ENCODE results near the gene ILDR2.
"Not testable (repeated sequence)": the region's sequence is repeated elsewhere in the genome, so short reads cannot be mapped to it uniquely, and the experiment has no call there.

The ILDR2 gene

DNA sequence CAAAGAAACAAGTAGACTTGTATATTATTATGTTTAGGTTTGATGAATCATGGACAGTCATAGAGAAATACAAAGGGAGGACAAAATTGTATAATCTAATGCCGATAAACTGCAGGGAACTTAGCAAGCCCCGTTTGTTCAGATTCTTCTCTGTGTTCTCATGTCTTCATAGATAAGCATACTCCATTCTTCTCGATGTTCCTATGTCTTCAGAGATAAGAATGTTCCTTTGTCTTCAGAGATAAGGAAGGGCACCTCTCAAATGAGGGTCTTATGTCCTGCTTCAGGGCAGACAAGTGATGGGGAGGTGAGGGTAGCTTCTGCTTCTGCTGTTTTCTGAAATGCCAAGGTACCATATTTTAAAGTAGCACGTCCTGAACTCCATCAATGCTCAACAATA is 79.6 kb downstream of the ILDR2 start:
- no peak for DNase-seq (ENCODE audit: low read depth in 2 of 2, low spot score in 1 of 2)

DNA sequence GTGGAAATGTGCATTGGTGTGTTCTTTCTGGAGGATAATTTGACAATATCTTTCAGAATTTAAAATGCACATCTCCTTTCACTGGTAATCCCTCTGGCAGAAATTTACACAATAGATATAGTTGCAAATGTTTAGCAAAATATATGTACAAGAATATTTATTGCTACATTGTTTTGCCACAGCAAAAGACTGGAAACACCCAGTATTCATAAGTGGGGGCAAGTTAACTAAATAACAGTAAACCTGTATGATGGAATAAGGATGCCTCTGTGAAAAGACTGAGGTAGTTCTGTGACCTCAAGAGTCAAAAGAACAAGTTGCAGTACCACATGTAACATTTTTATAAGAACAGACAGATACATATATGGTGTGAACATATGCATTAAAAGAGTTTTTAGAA is 85.6 kb downstream of the ILDR2 start:
- no peak for DNase-seq (ENCODE audit: low read depth in 2 of 2, low spot score in 1 of 2)

DNA sequence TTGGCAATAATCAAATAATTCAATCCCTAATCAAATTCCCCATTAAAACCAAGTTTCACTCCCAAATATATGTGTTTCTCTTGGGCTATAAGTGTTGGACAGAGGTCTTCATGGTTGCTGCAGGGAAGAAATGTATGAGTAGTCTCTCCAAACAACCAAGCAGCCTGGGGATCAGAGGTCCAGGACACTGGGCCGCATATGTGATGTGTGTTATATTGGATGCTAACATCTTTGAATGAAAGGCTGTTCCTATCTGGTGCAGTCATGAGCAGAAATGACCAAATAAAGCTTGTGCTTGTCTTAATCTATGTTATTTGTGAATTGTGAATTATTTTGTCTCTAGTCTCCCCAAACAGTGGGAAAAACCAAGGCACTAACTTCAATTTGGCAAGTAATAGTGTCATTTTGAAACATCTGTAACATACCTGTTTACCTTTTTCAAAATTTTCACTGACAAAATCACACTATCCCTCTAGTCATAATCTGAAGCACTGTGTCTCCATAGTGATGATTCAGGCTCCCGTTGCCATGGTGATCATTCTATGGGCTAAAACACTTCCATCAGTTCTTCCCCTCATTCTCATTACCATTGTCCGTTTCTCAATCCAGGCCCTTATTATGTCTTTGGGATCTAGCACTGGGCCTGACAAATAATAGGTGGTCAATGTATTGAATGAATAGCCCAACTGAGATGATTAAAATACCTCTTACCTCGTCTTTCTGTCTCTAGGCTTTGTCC is 86.8 kb downstream of the ILDR2 start:
- DNase-seq (ENCODE audit: low read depth in 2 of 2, low spot score in 1 of 2) = no peak

DNA sequence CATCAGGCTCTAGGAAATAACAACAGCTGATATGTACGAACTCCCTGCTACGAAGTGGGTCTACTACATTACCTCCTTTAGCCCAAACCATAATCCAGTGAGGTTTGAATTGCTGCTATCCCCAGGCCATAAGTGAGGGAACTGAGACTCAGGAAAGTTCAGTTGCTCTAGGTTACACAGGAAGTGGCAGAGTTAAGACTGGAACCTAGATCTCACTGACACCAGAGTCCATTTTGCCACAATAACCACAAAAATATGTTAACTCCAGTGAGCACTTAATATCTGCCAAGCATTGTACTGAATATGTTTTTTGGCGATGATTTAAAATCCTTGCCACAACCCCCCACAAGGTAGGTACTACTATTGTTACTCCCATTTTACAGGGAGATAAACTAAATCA is 90.4 kb downstream of the ILDR2 start:
- DNase-seq (ENCODE audit: low read depth in 2 of 2, low spot score in 1 of 2) = no peak

DNA sequence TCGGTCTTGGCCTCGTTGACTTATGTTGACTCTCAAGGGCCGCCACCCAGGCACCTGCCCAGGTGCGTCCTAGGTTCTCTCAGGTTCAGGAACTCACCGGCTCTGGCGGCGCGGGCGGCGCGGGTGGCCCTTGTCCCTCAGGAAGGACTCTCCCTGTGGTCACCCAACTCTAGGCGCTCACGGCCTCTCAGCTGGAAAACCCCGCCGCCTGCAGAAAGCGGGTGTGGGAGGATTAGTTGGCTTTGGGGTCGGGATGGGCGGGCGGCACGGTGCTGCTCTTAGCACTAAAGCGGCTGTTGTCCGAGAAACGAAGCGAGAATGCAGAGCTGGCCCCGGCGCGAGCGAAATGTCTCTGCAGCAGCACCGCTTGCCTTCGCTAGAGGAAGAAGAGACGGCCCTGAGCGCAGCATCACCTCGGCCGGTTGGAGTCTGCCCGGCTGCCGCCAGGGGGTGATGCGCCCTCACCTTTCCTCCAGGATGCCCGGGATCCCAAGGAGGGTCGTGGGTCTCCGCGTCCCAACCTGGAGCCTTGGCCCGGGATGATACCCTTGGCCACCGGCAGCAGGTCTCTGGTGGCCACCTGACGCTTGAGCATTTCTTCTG is 91.2 kb downstream of the ILDR2 start:
- no peak for DNase-seq (ENCODE audit: low read depth in 2 of 2, low spot score in 1 of 2)

DNA sequence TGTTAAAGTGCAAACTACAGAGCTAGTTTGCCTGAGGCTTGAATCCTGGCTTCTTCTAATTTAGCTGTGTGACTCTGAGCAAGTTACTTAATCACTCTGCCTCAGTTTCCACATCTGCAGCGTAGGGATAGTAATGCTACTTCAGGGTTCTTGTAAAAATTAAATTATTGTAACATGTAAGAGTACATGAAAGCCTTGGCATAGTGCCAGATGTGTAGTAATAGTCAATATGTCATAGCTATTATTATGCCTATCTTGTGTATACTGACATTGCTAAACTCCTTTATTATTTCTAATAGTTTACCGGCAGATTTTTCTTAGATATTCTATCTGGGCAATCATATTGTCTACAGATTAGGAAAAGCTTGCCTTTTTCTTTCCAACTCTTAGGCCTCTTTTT is 92.4 kb downstream of the ILDR2 start:
- DNase-seq (ENCODE audit: low read depth in 2 of 2, low spot score in 1 of 2) = no peak

DNA sequence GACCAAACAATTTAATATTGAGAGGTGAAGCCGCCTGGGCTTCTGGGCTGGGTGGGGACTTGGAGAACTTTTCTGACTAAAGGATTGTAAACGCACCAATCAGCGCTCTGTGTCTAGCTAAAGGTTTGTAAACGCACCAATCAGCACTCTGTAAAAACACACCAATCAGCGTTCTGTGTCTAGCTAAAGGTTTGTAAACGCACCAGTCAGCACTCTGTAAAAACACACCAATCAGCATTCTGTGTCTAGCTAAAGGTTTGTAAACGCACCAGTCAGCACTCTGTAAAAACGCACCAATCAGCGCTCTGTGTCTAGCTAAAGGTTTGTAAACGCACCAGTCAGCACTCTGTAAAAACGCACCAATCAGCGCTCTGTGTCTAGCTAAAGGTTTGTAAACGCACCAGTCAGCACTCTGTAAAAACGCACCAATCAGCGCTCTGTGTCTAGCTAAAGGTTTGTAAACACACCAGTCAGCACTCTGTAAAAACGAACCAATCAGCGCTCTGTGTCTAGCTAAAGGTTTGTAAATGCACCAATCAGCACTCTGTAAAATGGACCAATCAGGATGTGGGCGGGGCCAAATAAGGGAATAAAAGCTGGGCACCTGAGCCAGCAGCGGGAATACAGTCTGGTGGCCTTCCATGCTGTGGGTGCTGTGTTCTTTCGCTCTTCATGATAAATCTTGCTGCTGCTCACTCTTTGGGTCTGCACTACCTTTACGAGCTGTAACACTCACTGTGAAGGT is 97.0 kb downstream of the ILDR2 start:
- DNase-seq (ENCODE audit: low read depth in 2 of 2, low spot score in 1 of 2) = not testable (repeated sequence)

DNA sequence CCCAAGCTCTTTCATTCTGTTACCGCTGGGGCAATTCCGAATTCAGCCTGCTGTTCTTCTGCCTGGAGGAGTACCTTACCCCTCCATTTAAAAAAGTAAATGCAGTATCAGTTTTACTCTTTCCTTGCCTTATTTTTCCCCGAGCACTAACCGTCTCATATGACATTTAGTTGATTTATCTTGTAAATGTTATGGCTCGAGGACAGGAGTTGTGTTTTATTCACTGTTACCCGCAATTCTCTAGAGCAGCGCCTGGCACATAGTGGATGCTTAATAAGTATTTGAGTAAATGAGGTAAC is 98.9 kb downstream of the ILDR2 start:
- DNase-seq (ENCODE audit: low read depth in 2 of 2, low spot score in 1 of 2) = no peak

DNA sequence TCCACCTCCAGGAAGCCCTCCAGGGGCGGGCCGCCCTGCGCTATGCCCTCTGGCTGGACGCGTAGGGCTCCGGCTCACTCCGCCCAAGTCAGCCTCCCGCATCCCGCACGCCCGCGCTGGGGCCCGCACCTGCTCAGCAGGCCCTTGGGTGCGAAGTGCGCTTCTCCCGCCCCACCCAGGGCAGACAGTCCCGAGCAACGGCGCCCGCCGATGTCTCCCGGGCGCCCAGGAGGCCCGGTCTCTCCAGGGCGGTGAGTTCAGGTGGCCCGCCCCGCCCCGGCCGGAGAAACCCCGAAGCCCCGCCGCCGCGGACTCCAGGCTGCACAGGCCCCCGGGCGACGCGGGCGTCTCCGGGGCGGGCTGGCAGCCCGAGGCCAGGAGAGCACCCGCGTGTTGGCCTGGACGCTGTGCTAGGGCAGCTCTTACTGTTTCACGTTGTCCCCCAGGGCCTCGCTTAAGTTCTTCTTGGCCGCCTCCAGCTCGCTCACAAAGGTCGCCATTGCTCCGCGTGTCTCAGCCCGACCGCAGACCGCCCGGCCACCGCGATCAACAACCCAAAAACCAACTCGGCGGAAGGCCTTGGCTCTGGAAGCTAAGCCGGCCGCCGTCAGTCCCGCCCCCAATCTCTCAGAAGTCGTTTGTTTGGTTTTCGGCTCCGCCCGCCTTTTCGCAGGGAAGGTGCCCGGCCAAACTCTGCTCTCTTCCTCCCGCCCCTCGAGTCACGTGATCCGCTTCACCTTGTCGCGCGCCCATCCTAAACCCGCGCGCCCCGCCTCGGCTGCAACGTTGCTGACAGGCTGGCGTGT is 99.4 kb downstream of the ILDR2 start, which contains the start of gene TADA1:
Gene TADA1 (minus strand): TSS at position 531 of the 806 bp plus-strand sequence. CDS start 31 bp downstream, at position 500.
- DNase-seq (ENCODE audit: low read depth in 2 of 2, low spot score in 1 of 2) = peak; percentile 96 to 97

DNA sequence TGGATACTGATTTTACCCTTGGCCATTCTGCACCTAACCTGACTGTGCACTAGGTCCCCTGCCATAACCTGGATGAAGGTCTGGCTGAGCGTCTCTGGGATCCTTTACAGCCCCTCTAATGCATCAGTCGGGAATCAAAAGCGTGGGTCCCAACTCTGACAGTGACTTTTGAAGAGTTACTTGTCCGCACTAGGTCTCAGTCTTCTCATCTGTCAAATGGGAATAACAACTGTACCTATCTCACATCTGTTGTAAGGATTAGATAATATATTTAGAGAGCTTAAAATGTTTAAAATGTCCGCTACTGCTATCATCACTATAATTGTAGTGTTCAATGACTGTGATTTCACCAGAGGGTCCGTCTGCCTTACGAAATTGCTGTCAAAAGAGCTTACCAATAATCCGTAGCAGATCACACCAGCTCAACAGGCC is 100.0 kb downstream of the ILDR2 start:
- DNase-seq (ENCODE audit: low read depth in 2 of 2, low spot score in 1 of 2) = no peak

DNA sequence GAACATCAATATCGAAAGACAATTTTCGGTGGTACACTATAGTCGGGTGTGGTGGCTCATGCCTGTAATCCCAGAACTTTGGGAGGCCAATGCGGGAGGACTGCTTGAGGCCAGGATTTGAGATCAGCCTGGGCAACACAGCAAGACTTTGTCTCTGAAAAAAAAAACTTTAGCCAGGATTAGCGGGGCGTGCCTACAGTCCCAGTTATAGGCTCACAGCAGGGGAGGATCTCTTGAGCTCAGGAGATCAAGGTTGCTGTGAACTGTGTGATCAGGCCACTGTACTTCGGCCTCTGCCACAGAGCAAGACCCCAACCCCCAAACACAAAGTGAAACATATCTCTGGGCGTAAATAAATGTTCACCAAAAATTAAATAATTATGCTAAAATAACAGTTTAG is 100.9 kb downstream of the ILDR2 start:
- no peak for DNase-seq (ENCODE audit: low read depth in 2 of 2, low spot score in 1 of 2)

DNA sequence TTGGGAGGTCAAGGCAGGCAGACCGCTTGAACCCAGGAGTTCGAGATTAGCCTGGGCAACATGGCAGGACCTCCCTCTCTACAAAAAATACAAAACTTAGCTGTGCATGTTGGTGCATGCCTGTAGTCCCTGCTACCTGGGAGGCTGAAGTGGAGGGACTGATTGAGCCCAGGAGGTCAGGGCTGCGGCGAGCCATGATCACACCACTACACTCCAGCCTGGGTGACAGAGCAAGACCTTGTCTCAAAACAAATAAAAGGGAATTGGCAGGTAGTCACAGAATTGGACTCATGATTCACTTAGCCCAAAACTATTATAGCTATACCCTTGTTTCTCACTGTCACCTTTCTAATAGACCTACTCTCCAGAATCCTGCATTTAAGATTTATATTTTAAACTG is 104.8 kb downstream of the ILDR2 start:
- DNase-seq (ENCODE audit: low read depth in 2 of 2, low spot score in 1 of 2) = no peak

DNA sequence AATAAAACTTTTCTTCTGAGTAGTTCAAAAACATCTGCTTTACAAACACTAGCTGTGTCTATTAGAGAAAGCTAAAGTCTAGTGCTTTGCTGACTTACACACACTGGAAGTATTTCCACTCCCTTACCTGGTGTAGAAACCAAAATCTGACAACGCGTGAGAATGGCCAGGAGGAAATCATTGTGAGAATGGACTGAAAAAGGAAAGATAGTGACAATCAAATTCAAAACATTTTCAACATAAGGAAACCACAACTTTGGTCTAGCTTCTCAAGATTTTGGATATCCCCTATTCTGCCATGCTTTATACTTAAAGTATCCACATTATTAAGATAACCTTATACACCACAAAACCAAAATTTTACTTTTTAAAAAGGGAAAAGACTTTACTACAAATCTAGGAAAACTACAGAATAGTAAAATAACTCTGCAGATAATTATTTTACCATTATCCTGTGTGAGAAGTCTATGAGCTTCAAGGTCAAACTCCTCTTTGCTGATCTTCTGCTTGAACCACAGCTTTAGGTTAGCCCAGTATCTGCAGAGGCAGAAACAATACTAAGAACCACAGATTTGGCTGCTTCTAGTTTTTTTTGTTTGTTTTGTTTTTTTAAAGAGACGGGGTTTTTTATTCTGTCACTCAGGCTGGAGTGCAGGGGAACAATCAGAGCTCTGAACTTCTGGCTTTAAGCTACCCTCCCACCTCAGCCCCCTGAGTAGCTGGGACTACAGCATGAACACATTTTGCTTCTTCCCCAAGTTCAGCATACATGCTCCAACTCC is 105.8 kb downstream of the ILDR2 start:
- no peak for DNase-seq (ENCODE audit: low read depth in 2 of 2, low spot score in 1 of 2)

DNA sequence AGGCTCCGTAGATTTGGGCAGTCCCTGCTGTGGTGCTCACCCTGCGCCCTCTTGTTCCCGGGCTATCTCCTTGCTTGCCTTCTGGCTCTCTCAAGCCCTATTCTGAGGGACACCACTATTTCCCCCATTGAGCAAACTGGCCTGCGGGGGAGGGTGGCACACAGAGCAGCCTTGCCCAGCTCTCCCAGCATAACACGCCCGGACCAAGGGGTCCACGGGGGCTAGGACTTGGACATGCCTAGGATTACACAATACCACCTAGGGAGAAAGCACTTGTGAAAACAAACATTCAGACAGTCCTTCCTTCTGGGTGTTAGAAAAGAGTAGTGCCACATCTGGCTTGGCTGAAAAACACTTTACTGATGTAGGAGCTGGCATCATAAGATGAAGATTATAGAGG is 106.7 kb downstream of the ILDR2 start:
- DNase-seq (ENCODE audit: low read depth in 2 of 2, low spot score in 1 of 2) = no peak

DNA sequence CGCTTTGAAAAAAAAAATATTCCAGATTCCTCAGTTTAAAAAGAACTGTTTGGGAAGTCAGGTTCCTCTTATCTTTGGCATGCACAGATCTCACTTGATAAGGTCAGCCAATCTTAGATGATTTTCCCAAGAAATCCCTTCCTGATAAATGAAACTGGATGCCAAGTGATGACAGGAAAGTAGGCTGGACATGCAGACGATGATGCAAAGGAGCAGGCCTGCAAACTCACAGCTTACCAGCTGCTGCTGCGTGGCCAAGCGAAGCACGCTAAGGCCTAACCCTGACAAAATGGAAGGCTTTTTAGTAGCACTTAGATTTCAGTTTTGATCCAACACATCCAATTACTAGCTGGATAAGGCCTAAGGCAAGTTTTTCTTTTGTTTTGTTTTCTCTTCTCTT is 109.4 kb downstream of the ILDR2 start:
- DNase-seq (ENCODE audit: low read depth in 2 of 2, low spot score in 1 of 2) = no peak

DNA sequence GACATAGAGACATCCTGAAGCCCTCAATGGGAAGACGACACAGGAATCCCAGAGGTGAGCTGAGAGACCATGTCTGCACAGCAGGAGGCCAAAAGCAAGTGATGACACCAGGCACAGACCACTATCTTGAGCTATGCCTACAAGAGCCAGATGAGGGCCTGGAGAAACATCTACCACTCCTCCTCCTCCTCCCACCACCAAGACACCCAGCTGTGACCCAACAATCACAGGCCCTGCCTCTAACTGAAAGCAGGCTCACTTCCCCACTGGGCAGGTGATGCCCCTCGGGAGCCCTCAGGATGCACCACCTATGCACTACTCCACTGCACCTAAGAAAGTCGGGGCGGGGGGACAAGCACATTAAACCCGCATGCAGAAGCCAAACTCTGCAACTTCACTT is 115.7 kb downstream of the ILDR2 start:
- DNase-seq (ENCODE audit: low read depth in 2 of 2, low spot score in 1 of 2) = no peak

DNA sequence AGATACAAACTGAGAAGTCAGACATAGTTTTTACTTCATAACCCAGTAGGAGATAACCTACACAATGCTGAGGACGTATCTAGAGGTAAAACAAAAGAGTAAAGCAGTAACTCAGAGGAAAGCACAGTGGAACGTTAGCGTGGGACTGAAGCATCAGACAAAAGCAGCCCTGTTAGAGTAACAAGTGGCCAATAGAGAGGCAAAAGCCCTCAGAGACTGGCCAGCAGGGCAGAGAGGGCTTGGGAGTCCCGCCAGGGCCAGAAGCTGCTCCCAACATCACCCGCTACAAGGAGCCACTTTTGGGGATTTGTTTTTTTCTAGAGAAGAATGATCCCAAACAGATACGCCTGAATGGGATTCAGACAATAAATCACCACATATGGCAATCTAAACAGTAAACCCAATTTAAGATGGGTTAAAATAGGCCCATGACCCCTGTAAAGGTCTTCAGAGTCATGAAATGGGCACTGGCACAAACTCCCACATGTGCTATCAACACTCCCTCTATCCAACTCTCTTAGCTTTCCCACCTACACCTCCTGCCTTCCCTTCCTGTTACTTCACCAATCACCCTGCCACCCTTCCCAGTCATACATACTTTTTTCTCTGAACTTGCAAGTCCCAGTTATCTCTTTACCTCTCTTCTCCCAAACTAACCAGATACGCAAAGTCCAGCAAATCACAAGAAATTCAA is 116.5 kb downstream of the ILDR2 start:
- no peak for DNase-seq (ENCODE audit: low read depth in 2 of 2, low spot score in 1 of 2)
